PC-9 (cell line): ENCODE measurements around the gene TOX2. TPM values are rescaled to one million over a fixed set of nuclear protein-coding genes. Genes with fewer than 3 reads are reported as not detected.

Source experiments
- BruUV-seq: library from RNA; stranded (reverse); fragments of 400-500 nt; replicated peaks from 2 replicates; lab custom pipeline; 2021; lab: Mats Ljungman, UMichigan
- CTCF ChIA-PET: fragments of 300-600 bp; sonication (Branson Sonifier 250); formaldehyde crosslinking; loops from one replicate; lab custom pipeline; 2022; ENCODE audit warnings: antibody characterized with exemption; lab: Charles Lee
- POLR2A ChIA-PET: fragments of 300-600 bp; sonication (Branson Sonifier 250); formaldehyde crosslinking; loops from one replicate; lab custom pipeline; 2022; ENCODE audit warnings: antibody characterized with exemption; ENCODE audit not compliant: unreplicated experiment; lab: Charles Lee
- DNase-seq, 2 experiments: peaks; one replicate each; pipeline versions ENCODE4 v3.0.0 to v3.0.0-alpha.2; 2015 to 2022; ENCODE audit warnings: mixed read lengths in 1 of 2
- H2AFZ ChIP-seq: fragments of 200-600 bp; sonication (generic); 2 replicates; pipeline ENCODE4 v1.8.1; 2017; ENCODE audit warnings: antibody characterized with exemption
- H3F3A ChIP-seq: fragments of 200-600 bp; sonication (generic); 2 replicates; pipeline ENCODE4 v1.8.1; 2017; ENCODE audit warnings: antibody characterized with exemption, mild to moderate bottlenecking, low read depth; ENCODE audit not compliant: insufficient read depth
- H3K27ac ChIP-seq: fragments of 200-600 bp; sonication (generic); 2 replicates; pipeline ENCODE4 v1.6.1; 2016; ENCODE audit warnings: mixed run types
- H3K27me3 ChIP-seq: fragments of 200-600 bp; sonication (generic); 2 replicates; pipeline ENCODE4 v1.6.1; 2016; ENCODE audit warnings: low read depth, mixed run types; ENCODE audit not compliant: insufficient read depth
- H3K36me3 ChIP-seq: fragments of 200-600 bp; sonication (generic); 2 replicates; pipeline ENCODE4 v1.6.1; 2016; ENCODE audit warnings: low read depth, mixed run types
- H3K4me1 ChIP-seq: fragments of 200-600 bp; sonication (generic); replicated peaks from 2 replicates; pipeline ENCODE4 v1.6.1; 2016; ENCODE audit warnings: mixed run types; ENCODE audit not compliant: insufficient read depth
- H3K4me2 ChIP-seq: fragments of 200-600 bp; sonication (generic); 2 replicates; pipeline ENCODE4 v1.6.1; 2017; ENCODE audit warnings: mixed run types
- H3K4me3 ChIP-seq: fragments of 200-600 bp; sonication (generic); 2 replicates; pipeline ENCODE4 v1.6.1; 2016; ENCODE audit warnings: mixed run types
- H3K79me2 ChIP-seq: fragments of 200-600 bp; sonication (generic); 2 replicates; pipeline ENCODE4 v1.6.1; 2017; ENCODE audit warnings: low read depth, mixed run types
- H3K9me2 ChIP-seq: fragments of 200-600 bp; sonication (generic); 2 replicates; pipeline ENCODE4 v1.8.1; 2017; ENCODE audit warnings: mild to moderate bottlenecking; ENCODE audit not compliant: insufficient read depth
- H3K9me3 ChIP-seq: fragments of 200-600 bp; sonication (generic); 2 replicates; pipeline ENCODE4 v1.8.1; 2016; ENCODE audit warnings: low read depth; ENCODE audit not compliant: insufficient read depth
- H4K20me1 ChIP-seq: fragments of 200-600 bp; sonication (generic); 2 replicates; pipeline ENCODE4 v1.8.1; 2017; ENCODE audit not compliant: insufficient read depth
- CTCF ChIP-seq: fragments of 200-600 bp; sonication (generic); conservative IDR thresholded peaks from 2 replicates; pipeline ENCODE4 v1.6.1; 2017; ENCODE audit warnings: mixed run types, antibody characterized with exemption, mild to moderate bottlenecking, moderate library complexity
- EZH2 ChIP-seq: fragments of 200-600 bp; sonication (generic); IDR thresholded peaks from 2 replicates; pipeline ENCODE4 v1.8.0; 2017; ENCODE audit warnings: antibody characterized with exemption, low read depth
- intact Hi-C: fragments of 100-400 bp; cut with micrococcal nuclease; formaldehyde crosslinking; loops from one replicate; pipeline ENCODE4 v1.10.0; 2022; ENCODE audit not compliant: unreplicated experiment
- total RNA-seq: library from RNA; stranded (reverse); gene quantifications from 2 replicates; pipeline ENCODE4 v1.2.3, GENCODE V29; 2021

The TOX2 gene
- total RNA-seq, 1 experiment from 2014 or later: 30.1 TPM

GRCh38 chr20:43983359-43983758 lies 68.7 kb downstream of the TOX2 start:
- peak; percentile 65 for TF ChIP-seq CTCF
- no peak for TF ChIP-seq EZH2
- no peaks in the 10 kb centered on the region for H3K27me3 ChIP-seq
- H3F3A ChIP-seq: peaks cover 16% of the 10 kb centered on the region; the same call in 1 of the 2 replicates
- no peak overlapping the region for H3K4me3 ChIP-seq
- H2AFZ ChIP-seq: no peak overlapping the region
- BruUV-seq: no TSS peak
- H3K9me2 ChIP-seq: 0 out of 2 replicates have a peak, but pooled peaks cover 6% of the 10 kb centered on the region
- peaks cover 20% of the 10 kb centered on the region; the same call in 1 of the 2 replicates for H3K79me2 ChIP-seq
- ChIA-PET POLR2A (no interaction called here), CTCF (no interaction called here)
- H4K20me1 ChIP-seq: no peaks in the 10 kb centered on the region
- H3K36me3 ChIP-seq: peaks cover 29% of the 10 kb centered on the region; the same call in 1 of the 2 replicates
- intact Hi-C loops: no loop called here
- no peak overlapping the region for H3K4me2 ChIP-seq
- H3K9me3 ChIP-seq: no peaks in the 10 kb centered on the region
- no peak for DNase-seq
- H3K4me1 ChIP-seq: no peaks in the 10 kb centered on the region
- 0 out of 2 replicates have a peak overlapping the region, but pooled peaks have one; percentile 10 for H3K27ac ChIP-seq

GRCh38 chr20:43983904-43984361 lies 69.3 kb downstream of the TOX2 start:
- Histone ChIP-seq H3K9me3 (no peaks in the 10 kb centered on the region), H3K36me3 (peaks cover 29% of the 10 kb centered on the region; the same call in 1 of the 2 replicates), H3K4me2 (no peak overlapping the region), H3F3A (peaks cover 16% of the 10 kb centered on the region; the same call in 1 of the 2 replicates), H3K79me2 (peaks cover 20% of the 10 kb centered on the region; the same call in 1 of the 2 replicates), H3K9me2 (0 out of 2 replicates have a peak, but pooled peaks cover 6% of the 10 kb centered on the region), H3K4me3 (no peak overlapping the region), H4K20me1 (no peaks in the 10 kb centered on the region), H3K27me3 (no peaks in the 10 kb centered on the region), H2AFZ (no peak overlapping the region), H3K27ac (0 out of 2 replicates have a peak overlapping the region, but pooled peaks have one; percentile 10), H3K4me1 (no peaks in the 10 kb centered on the region)
- no TSS peak for BruUV-seq
- CTCF ChIA-PET: no interaction called here
- no peak for DNase-seq
- intact Hi-C loops: no loop called here
- POLR2A ChIA-PET: no interaction called here
- TF ChIP-seq EZH2: no peak
- no peak for TF ChIP-seq CTCF

GRCh38 chr20:43984587-43984986 lies 69.9 kb downstream of the TOX2 start:
- no peak for DNase-seq
- Histone ChIP-seq H3K9me3 (no peaks in the 10 kb centered on the region), H2AFZ (no peak overlapping the region), H4K20me1 (no peaks in the 10 kb centered on the region), H3K27ac (no peak overlapping the region), H3F3A (peaks cover 16% of the 10 kb centered on the region; the same call in 1 of the 2 replicates), H3K4me3 (no peak overlapping the region), H3K79me2 (peaks cover 20% of the 10 kb centered on the region; the same call in 1 of the 2 replicates), H3K4me1 (no peaks in the 10 kb centered on the region), H3K9me2 (0 out of 2 replicates have a peak, but pooled peaks cover 6% of the 10 kb centered on the region), H3K4me2 (no peak overlapping the region), H3K36me3 (peaks cover 34% of the 10 kb centered on the region; the same call in 1 of the 2 replicates), H3K27me3 (no peaks in the 10 kb centered on the region)
- TF ChIP-seq CTCF: no peak
- TF ChIP-seq EZH2: no peak
- CTCF ChIA-PET: no interaction called here
- intact Hi-C loops: no loop called here
- no TSS peak for BruUV-seq
- POLR2A ChIA-PET: no interaction called here
